Stimulated activated CD8-positive, alpha-beta memory T cell treated with anti-CD3 and anti-CD28 coated beads, Interleukin-7, amount 100 ng/mL, for 24 hours (primary cell): ENCODE measurements around the gene TMPO.
"Not testable (repeated sequence)": the region's sequence is repeated elsewhere in the genome, so short reads cannot be mapped to it uniquely, and the experiment has no call there.

Source experiments
- DNase-seq: peaks from one replicate; pipeline ENCODE4 v3.0.0-alpha.2; 2020; ENCODE audit warnings: low read depth

The TMPO gene

GRCh38 chr12:98579835-98580234, 64.4 kb downstream of the TMPO start:
- no peak for DNase-seq

GRCh38 chr12:98580695-98581094, 65.3 kb downstream of the TMPO start:
- DNase-seq = no peak

GRCh38 chr12:98581101-98581500, 65.7 kb downstream of the TMPO start:
- DNase-seq = no peak

- no peak for DNase-seq
These were observed 66.7 kb downstream of the TMPO start for GRCh38 chr12:98582093-98582492.

- no peak for DNase-seq
These were observed 71.7 kb downstream of the TMPO start for GRCh38 chr12:98587084-98587483.

- no peak for DNase-seq
These were observed 75.8 kb downstream of the TMPO start for GRCh38 chr12:98591209-98591608.

GRCh38 chr12:98592825-98593322, 77.5 kb downstream of the TMPO start:
- DNase-seq = no peak

GRCh38 chr12:98593351-98594049, 78.1 kb downstream of the TMPO start, which contains the start of gene SLC25A3:
Gene SLC25A3, plus strand, starts transcription at chr12:98593686. Its CDS starts 293 bp downstream, at chr12:98593979.
- peak; percentile 81 for DNase-seq

- DNase-seq = no peak
These were observed 78.9 kb downstream of the TMPO start for GRCh38 chr12:98594050-98594835.

GRCh38 chr12:98595243-98595988, 80.0 kb downstream of the TMPO start:
- DNase-seq = no peak

- not testable (repeated sequence) for DNase-seq
These were observed 81.9 kb downstream of the TMPO start for GRCh38 chr12:98597313-98597712.
